HEK293T (cell line): ENCODE data around the gene CEP97.
"Not testable (repeated sequence)": the region's sequence is repeated elsewhere in the genome, so short reads cannot be mapped to it uniquely, and the experiment has no call there.

Experiments used
- ARNT ChIP-seq: fragments of 450-650 bp; IDR thresholded peaks from 2 replicates; pipeline ENCODE4 v1.6.1; 2017; ENCODE audit warnings: mild to moderate bottlenecking
- BHLHE40 ChIP-seq: fragments of 450-650 bp; IDR thresholded peaks from 2 replicates; pipeline ENCODE4 v1.6.1; 2016; ENCODE audit warnings: mild to moderate bottlenecking, moderate library complexity, borderline replicate concordance
- FOXK2 ChIP-seq: fragments of 450-650 bp; IDR thresholded peaks from 2 replicates; pipeline ENCODE4 v1.6.1; 2016; ENCODE audit warnings: mild to moderate bottlenecking
- FOXM1 ChIP-seq: fragments of 450-650 bp; IDR thresholded peaks from 2 replicates; pipeline ENCODE4 v1.6.1; 2017; ENCODE audit warnings: mild to moderate bottlenecking, borderline replicate concordance
- LEF1 ChIP-seq: fragments of 450-650 bp; IDR thresholded peaks from 2 replicates; pipeline ENCODE4 v1.6.1; 2017; ENCODE audit warnings: mild to moderate bottlenecking, borderline replicate concordance
- NFRKB ChIP-seq: fragments of 450-650 bp; IDR thresholded peaks from 2 replicates; pipeline ENCODE4 v1.6.1; 2016; ENCODE audit warnings: mild to moderate bottlenecking, moderate library complexity

DNA sequence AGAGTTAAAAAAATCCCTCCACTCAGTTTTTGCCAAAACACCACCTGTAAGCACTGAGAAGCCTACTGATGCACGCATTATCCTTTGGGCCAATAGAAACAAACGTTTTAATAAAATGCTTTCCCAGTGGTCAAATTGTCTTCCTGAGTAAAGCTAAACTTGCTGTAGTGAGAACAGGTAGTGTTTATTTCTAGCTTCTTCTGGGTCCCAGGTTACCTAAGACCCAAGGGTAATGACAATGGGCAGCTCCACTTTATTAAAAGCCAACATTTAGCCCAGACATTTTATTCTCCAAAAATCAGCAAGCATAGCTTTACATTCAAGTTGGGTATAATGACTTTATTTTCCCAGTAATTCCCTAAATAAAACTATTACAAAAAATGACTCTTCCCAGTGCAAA is 45.6 kb upstream of the CEP97 start:
- not testable (repeated sequence) for TF ChIP-seq NFRKB, LEF1, FOXM1, ARNT, BHLHE40, FOXK2
